Ecto neural progenitor cell (in vitro differentiated cells): ENCODE data around the gene ASIC5.

Experiments used
- DNase-seq: peaks from one replicate; pipeline ENCODE4 v3.0.0-alpha.2; 2018; ENCODE audit warnings: low spot score

Gene ASIC5

GRCh38 chr4:155879767-155880166 is 13.7 kb upstream of the ASIC5 start:
- DNase-seq: no peak

- DNase-seq: no peak
These were observed 12.5 kb upstream of the ASIC5 start for GRCh38 chr4:155878611-155879010.

DNA sequence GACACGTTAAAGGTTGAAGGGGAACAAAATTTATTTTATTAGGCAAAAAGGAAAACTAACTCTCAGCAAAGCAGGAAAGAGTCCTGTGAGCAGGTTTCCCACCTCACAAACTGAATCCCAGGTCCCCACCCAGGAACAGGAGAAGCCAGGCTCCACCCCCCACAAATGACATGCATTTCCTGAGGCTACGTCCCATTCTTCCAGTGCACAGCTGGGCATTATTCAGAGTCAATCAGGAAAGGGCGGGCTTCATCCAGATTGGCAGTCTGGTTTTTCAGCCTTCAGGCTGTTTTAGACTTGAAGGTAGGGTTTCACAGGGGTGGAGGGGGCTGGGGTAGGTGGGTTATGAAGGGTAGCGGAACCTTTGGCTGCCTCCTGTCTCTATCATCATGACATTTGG is 11.9 kb upstream of the ASIC5 start:
- DNase-seq: no peak

DNA sequence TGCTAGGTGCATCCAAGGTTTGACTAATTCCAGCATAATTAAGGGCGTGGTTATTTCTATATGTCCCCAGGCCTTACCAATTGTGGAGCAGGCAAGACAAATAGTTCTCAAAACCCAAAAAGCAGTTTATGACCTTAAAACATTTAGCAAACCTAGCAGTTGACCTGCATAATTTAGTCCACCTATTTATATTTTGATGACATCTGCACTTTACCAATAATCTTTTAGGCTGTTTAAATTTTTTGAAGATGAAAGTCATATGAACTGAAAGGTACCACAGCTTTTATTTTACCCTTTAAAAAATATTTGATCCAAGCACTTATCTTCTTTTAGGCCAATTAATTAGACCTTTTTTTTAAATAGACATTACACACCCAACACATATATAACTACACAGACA is 9.8 kb upstream of the ASIC5 start:
- DNase-seq: no peak

DNA sequence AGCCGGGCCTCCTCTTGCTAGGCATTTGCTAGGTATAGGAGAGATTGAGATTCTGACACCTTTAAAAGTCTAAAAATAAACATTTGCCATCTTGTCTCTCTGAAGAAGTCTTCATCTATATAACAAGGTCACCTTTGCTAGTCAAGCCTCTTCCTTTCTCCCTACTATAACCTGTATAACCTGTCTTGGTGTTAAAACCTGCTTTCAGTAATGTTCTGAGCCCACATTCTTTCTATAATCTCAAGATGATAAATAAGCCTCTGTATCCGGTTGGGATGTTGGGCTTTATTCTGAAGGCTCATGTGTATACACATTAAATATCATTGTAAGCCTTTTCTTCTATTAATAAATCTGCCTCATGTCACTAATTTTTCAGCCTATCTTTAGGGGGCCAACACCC is 10.2 kb downstream of the ASIC5 start:
- DNase-seq: no peak

DNA sequence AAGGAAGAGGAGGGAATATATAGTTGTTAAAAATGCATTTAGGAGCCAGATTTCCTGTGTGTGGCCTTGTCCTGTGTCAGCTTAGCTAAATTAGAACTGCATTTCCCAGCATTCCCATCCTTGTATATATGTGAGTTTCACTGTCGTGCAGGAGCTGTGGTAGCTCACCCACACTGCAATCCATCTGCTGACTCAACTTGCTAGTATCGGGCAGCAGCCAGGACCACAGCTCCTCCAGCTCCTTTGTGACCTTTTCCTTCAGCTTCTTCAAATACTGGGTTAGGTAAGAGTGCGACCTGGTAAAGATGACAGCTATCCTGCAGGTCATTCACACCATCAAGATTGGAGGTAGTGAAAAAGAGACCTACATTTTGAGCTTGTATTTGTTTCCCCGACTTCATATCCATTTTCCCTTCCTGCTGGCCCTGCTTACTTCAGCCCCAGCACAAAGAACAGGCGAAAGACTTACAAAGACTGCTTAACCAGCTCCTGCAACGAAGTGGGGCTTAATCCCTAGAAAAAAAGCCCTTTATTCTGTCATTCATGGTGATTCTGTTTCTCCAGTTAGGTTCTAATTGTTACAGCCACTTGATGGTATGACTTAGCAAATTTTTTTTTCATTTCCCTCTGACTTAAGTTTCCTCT is 11.4 kb downstream of the ASIC5 start:
- peak; percentile 54 for DNase-seq

- no peak for DNase-seq
These were observed 12.9 kb downstream of the ASIC5 start for GRCh38 chr4:155853189-155853588.

GRCh38 chr4:155849042-155849441 is 17.0 kb downstream of the ASIC5 start:
- no peak for DNase-seq

DNA sequence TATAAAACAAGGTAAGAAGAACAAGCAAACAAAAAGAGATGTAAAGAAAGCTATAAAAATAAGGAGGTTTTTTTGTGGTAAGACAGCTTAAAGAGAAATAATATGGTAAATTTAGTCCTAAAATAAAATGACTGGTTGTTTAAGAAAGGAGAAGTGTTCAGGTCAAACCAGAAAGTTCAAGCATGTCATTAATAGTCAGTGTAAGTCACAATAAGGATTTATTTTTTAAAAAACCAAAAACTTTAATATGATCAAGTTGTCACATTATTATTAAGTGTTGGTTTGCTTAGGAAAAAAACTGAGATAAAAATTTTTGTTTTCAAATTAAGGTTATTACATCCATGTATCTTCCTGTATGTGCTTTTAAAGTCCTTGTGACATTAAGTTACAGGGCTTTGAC is 19.1 kb downstream of the ASIC5 start:
- no peak for DNase-seq

DNA sequence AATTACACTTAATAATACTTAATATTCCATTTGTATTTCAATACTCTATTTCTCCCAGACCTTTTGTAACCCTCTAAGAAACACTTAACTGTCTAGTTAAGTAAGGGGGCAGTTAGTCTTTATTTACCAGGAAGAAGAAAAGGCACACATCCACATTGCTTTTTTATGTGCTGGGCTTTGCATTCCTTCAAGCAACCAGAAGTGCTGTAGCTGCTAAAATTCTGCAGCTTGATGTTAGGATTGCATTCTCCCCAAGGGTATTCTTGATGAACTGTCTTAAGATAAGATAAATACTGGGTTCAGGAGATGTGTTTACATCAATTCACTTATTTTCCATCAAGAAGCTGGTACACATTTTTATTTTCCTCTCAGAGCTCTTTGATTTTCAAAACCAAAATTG is 24.0 kb downstream of the ASIC5 start:
- DNase-seq: no peak

- DNase-seq: no peak
These were observed 28.8 kb downstream of the ASIC5 start for GRCh38 chr4:155837203-155837796.

DNA sequence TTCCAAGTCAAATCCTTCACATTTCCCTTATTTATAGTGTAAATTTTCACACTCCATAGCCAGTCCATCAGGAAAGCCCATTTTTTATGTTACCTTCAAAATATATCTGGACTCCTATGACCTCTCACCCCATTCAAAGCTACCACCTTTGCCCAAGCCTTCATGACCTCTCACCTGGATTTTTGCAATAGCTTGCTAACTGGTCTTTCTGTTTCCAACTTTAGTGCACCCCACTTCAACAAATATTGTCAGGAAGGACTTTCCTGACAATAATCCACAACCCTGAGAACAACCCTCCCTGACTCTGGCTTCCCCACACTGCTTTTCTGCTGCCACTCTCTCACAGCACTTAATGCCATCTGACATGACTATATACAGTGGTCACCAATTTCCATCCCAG is 33.4 kb downstream of the ASIC5 start:
- no peak for DNase-seq

GRCh38 chr4:155828628-155829027 is 37.4 kb downstream of the ASIC5 start:
- no peak for DNase-seq

GRCh38 chr4:155822572-155822971 is 43.5 kb downstream of the ASIC5 start:
- DNase-seq: no peak

- no peak for DNase-seq
These were observed 45.1 kb downstream of the ASIC5 start for GRCh38 chr4:155820887-155821518.

GRCh38 chr4:155819066-155819465 is 47.0 kb downstream of the ASIC5 start:
- no peak for DNase-seq

GRCh38 chr4:155818639-155819038 is 47.4 kb downstream of the ASIC5 start:
- DNase-seq: no peak

DNA sequence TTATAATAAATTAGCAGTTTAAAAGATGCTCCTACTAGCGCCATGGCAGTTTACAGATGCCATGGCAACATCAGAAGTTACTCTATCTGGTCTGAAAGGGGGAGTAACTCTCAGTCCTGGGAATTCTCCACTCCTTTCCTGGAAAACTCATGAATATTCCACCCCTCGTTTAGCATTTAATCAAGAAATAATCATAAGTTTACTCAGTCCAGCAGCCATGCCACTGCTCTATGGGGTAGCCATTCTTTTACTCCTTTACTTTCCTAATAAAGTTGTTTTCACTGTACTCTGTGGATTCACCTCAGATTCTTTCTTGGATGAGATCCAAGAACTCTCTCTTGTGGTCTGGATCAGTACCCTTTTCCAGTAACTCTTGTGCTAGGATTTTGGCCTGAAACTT is 55.0 kb downstream of the ASIC5 start:
- DNase-seq: no peak

GRCh38 chr4:155809835-155810234 is 56.2 kb downstream of the ASIC5 start:
- no peak for DNase-seq

DNA sequence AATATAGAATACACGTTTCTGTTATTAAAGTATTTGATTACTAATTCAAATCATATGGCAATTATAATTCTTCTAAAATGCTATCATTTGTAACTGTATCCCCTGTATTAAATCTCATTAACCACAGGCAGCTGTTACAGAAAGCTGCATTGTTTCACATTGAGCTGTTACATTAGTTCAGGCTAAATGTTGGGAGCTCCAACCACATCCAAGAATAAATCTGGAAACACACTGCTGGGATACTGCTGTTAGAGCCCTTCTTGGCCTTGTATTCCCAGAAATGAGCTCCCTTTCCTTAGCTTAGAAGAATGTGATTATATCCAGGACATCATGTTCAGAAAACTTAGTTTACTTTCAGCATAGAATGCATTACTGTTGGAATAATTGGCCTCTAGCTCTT is 59.1 kb downstream of the ASIC5 start:
- no peak for DNase-seq

- DNase-seq: no peak
These were observed 61.1 kb downstream of the ASIC5 start for GRCh38 chr4:155805016-155805415.

DNA sequence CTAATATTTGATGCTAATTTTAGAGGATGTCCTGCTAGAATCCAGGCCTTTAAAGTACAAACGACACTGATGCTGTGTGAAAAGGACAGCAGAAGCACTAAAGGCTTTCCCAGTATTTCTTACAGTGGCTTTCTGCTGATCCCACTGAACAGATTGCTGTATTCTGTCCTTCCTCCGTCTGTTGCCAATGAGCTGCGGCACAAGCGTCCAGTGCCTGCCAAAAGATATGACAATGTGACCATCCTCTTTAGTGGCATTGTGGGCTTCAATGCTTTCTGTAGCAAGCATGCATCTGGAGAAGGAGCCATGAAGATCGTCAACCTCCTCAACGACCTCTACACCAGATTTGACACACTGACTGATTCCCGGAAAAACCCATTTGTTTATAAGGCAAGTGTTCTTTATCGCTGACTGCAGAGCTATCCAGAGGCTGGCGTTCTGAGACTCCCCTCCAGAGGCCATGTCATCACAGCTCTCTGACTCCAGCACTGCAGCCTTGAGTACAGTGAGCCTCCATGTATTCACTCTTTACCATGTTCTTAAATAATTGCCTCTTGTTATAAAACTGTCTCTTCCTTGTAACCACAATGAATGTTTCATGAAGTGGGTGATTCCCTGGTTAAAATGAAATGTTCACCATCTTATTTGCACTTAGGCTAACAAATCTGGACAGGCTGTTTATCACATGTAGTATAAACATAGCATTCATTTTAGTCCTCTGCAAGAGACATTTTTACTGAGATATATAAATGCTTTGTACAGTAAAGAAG is 63.7 kb downstream of the ASIC5 start:
- no peak for DNase-seq
